ENCODE results near the gene ZNRF3. TPM values are rescaled to one million over a fixed set of nuclear protein-coding genes. Genes with fewer than 3 reads are reported as not detected.

Gene ZNRF3
- total and polyA plus RNA-seq, 11 donors: 1.8 to 9.2 (median 6.2) TPM

DNA sequence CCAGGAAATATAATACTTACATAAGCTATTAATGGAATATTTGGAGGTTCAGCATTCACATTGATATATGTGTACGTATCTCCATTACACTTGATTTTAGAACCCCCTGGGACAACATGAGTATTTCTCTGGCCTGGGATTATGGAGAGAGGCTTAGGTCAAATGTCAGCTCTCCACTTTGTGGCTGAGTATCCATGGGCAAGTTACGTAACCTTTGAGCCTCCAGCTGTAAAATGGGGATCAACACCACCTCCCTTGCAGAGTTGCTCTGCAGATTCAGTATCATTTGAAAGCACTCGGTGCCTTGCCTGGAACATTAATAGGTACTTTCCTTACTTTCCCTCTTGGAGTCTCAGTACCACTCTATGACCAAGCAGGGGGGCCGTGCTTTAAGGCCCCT, 145.1 kb downstream of the ZNRF3 start:
- Histone ChIP-seq H3K36me3 (no peaks in the 10 kb centered on the region), H3K9me3 (no peaks in the 10 kb centered on the region), H3K4me3 (no peak overlapping the region), H3K27me3 (peaks cover 0 to 8% (median 0%) of the 10 kb centered on the region in 9 donors), H3K4me1 (peaks cover 0 to 42% (median 22%) of the 10 kb centered on the region in 12 donors), H3K27ac (no peak overlapping the region)
- TF ChIP-seq POLR2A (IDR thresholded peaks at IDR 0.05): no peak
- TF ChIP-seq, protein P1, sequence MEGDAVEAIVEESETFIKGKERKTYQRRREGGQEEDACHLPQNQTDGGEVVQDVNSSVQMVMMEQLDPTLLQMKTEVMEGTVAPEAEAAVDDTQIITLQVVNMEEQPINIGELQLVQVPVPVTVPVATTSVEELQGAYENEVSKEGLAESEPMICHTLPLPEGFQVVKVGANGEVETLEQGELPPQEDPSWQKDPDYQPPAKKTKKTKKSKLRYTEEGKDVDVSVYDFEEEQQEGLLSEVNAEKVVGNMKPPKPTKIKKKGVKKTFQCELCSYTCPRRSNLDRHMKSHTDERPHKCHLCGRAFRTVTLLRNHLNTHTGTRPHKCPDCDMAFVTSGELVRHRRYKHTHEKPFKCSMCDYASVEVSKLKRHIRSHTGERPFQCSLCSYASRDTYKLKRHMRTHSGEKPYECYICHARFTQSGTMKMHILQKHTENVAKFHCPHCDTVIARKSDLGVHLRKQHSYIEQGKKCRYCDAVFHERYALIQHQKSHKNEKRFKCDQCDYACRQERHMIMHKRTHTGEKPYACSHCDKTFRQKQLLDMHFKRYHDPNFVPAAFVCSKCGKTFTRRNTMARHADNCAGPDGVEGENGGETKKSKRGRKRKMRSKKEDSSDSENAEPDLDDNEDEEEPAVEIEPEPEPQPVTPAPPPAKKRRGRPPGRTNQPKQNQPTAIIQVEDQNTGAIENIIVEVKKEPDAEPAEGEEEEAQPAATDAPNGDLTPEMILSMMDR (IDR thresholded peaks at IDR 0.05): no peak
- ATAC-seq: no peak
- WGBS, 4 donors: 92 to 95% (median 93%) methylated on average over 4 of the region's 4 CpGs
- intact Hi-C loops (cut with DNase I): no loop called here
- no peak for DNase-seq

- TF ChIP-seq, protein P1 (IDR thresholded peaks at IDR 0.05): no peak
- no peak for TF ChIP-seq POLR2A (IDR thresholded peaks at IDR 0.05)
- peaks cover 0 to 8% (median 0%) of the 10 kb centered on the region in 9 donors for H3K27me3 ChIP-seq
- no peak for DNase-seq
- intact Hi-C loops (cut with DNase I): no loop called here
- 93 to 97% (median 95%) methylated on average over 9 of the region's 9 CpGs for WGBS, 4 donors
- peak overlapping the region in 1 of 12 donors; percentile 82 for H3K27ac ChIP-seq
- H3K9me3 ChIP-seq: no peaks in the 10 kb centered on the region
- H3K4me1 ChIP-seq: peaks cover 0 to 32% (median 17%) of the 10 kb centered on the region in 12 donors
- no peak overlapping the region for H3K4me3 ChIP-seq
- no peak for ATAC-seq
- H3K36me3 ChIP-seq: no peaks in the 10 kb centered on the region
Measured at GRCh38 chr22:29029202-29030000, 146.0 kb downstream of the ZNRF3 start.

DNA sequence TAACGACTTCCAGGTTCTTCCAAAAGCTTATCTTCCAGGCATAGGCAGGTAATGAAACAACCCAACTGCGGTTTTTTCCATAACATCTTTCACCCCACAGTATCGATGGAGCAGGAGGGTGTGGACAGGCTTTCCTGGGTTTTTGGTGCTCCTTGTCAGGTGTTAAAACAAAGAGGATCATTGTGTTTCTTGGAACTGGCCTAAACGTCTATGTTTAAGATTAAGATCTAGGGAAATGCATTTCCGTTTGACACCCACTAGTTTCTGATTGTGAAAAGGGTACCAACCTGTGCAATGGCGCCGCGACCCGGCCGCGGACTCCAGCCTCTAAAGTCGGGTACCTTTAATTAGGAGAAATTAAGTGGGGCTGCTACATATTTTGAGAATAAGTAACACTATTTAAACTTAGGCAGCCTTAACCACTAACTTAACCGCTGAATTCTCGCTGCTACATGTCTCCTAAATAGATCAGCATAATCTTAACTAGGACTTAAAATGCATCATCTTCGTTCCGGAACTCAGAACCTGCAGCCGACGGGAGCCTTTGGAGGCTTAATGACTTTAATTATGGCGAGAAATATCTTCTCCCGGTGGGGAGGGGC, 146.7 kb downstream of the ZNRF3 start:
- no peaks in the 10 kb centered on the region for H3K36me3 ChIP-seq
- H3K27me3 ChIP-seq: peaks cover 0 to 8% (median 0%) of the 10 kb centered on the region in 9 donors
- 22 to 35% (median 27%) methylated on average over 20 of the region's 20 CpGs for WGBS, 4 donors
- H3K27ac ChIP-seq: peak overlapping the region in 11 of 12 donors; percentile 8 to 85 (median 75)
- peaks cover 0 to 30% (median 15%) of the 10 kb centered on the region in 12 donors for H3K4me1 ChIP-seq
- TF ChIP-seq POLR2A (IDR thresholded peaks at IDR 0.05): no peak
- TF ChIP-seq, protein P1 (IDR thresholded peaks at IDR 0.05): no peak
- no peaks in the 10 kb centered on the region for H3K9me3 ChIP-seq
- no peak for ATAC-seq
- H3K4me3 ChIP-seq: peak overlapping the region; percentile 22 to 60 (median 54)
- DNase-seq: no peak
- intact Hi-C loops (cut with DNase I): loop anchor here in 5 of 10 donors (1.0 to 10.0 kb wide), 5 partner anchors 25 to 425 kb away; partner anchors contain the start of gene ZNRF3 (in 3 of the 5)
